ENCODE results near the gene C16orf92.
A peak's percentile ranks its signal among the peaks of the same experiment; 100 is the strongest.

The C16orf92 gene

DNA sequence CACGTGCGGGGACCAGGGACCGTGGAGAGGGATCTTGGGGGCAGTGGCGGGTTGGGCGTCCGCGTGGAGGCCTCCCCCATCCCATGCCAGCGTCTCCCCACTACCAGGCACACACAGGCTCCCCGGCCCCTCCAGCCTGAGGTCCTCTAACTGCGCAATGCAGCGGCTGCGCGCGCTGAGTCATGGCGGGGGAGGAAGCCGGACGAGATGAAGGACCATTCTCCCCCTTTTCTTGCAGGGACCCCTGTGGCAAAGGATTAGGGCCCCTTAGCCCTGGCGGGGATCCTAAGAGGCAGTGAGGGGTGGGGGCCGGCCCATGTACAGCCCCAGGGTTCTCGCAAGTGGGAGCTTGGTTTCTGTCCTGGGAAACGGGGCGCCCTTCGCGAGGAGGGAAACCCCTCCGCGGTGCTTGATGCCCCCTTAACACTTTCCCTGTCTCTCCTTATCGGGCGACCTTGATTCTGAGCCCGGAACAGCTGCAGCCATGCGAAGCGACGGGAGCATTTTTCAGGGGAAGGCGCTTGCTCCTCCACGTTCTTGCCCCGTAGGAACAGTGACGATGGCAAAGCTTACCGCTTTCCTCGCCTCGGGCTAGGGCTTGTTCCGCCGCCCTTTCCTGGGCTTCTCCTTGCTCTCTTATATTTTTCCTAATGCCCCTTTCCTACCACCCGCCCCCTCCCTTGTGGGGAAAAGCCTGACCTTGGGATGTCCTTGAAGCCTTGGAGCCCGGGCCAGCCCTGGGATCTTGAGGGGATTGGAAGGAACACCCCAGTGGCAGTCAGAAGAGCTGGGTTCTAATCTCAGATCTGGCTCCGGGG lies 43.2 kb downstream of the C16orf92 start:
- TF ChIP-seq, protein P1, sequence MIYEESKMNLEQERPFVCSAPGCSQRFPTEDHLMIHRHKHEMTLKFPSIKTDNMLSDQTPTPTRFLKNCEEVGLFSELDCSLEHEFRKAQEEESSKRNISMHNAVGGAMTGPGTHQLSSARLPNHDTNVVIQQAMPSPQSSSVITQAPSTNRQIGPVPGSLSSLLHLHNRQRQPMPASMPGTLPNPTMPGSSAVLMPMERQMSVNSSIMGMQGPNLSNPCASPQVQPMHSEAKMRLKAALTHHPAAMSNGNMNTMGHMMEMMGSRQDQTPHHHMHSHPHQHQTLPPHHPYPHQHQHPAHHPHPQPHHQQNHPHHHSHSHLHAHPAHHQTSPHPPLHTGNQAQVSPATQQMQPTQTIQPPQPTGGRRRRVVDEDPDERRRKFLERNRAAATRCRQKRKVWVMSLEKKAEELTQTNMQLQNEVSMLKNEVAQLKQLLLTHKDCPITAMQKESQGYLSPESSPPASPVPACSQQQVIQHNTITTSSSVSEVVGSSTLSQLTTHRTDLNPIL (CRISPR knock-in tag; IDR thresholded peaks at IDR 0.05; ENCODE audit: low read depth), result no peak
- TF ChIP-seq OSR1 (CRISPR knock-in tag; IDR thresholded peaks at IDR 0.05) (no peak), ZC3H10 (CRISPR knock-in tag; IDR thresholded peaks at IDR 0.05) (no peak), ZFP3 (CRISPR knock-in tag; IDR thresholded peaks at IDR 0.05) (no peak), ISL1 (CRISPR knock-in tag; IDR thresholded peaks at IDR 0.05) (no peak), TOX (CRISPR knock-in tag; IDR thresholded peaks at IDR 0.05; ENCODE audit: borderline replicate concordance) (no peak), ZNF8 (CRISPR knock-in tag; IDR thresholded peaks at IDR 0.05) (no peak)
- peak; percentile 41 for ATAC-seq

DNA sequence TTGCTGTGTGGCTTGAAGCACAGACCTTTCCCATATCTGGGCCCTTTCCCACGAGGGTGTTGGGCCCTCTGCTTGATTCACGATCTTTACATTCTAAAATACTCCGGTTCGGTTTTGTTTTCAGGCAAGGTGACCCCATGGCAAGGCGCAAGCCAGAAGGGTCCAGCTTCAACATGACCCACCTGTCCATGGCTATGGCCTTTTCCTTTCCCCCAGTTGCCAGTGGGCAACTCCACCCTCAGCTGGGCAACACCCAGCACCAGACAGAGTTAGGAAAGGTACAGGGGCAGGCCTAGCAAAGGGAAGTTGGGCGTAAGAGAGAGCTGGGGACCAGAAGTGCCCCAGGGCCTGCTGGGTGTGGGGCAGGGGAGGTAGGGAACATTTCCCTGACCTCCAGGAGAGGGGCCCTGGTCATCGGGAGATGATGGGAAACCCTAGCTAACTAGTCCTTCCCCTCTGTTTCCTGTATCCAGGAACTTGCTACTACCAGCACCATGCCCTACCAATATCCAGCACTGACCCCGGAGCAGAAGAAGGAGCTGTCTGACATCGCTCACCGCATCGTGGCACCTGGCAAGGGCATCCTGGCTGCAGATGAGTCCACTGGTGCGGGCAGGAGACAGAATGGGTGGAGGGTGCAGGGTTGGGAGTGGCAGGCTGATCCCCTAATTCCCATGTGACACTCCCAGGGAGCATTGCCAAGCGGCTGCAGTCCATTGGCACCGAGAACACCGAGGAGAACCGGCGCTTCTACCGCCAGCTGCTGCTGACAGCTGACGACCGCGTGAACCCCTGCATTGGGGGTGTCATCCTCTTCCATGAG lies 44.0 kb downstream of the C16orf92 start:
- no peak for ATAC-seq
- TF ChIP-seq RARB (CRISPR knock-in tag; IDR thresholded peaks at IDR 0.05), result no peak
- TF ChIP-seq, protein P2, sequence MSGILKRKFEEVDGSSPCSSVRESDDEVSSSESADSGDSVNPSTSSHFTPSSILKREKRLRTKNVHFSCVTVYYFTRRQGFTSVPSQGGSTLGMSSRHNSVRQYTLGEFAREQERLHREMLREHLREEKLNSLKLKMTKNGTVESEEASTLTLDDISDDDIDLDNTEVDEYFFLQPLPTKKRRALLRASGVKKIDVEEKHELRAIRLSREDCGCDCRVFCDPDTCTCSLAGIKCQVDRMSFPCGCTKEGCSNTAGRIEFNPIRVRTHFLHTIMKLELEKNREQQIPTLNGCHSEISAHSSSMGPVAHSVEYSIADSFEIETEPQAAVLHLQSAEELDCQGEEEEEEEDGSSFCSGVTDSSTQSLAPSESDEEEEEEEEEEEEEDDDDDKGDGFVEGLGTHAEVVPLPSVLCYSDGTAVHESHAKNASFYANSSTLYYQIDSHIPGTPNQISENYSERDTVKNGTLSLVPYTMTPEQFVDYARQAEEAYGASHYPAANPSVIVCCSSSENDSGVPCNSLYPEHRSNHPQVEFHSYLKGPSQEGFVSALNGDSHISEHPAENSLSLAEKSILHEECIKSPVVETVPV (CRISPR knock-in tag; IDR thresholded peaks at IDR 0.05), result no peak
- no peak for TF ChIP-seq POU6F1 (CRISPR knock-in tag; IDR thresholded peaks at IDR 0.05; ENCODE audit: borderline replicate concordance, low read depth)
- TF ChIP-seq ZC3H10 (CRISPR knock-in tag; IDR thresholded peaks at IDR 0.05), result no peak

GRCh38 chr16:30067584-30067916 lies 44.6 kb downstream of the C16orf92 start:
- no peak for TF ChIP-seq TCF4 (CRISPR knock-in tag; IDR thresholded peaks at IDR 0.05; ENCODE audit: borderline replicate concordance)
- no peak for TF ChIP-seq PATZ1 (CRISPR knock-in tag; IDR thresholded peaks at IDR 0.05; ENCODE audit: borderline replicate concordance)
- TF ChIP-seq ESRRG (CRISPR knock-in tag; IDR thresholded peaks at IDR 0.05), result no peak
- TF ChIP-seq ZNF70 (CRISPR knock-in tag; IDR thresholded peaks at IDR 0.05), result no peak
- TF ChIP-seq ZNF8 (CRISPR knock-in tag; IDR thresholded peaks at IDR 0.05), result no peak
- no peak for TF ChIP-seq ZC3H10 (CRISPR knock-in tag; IDR thresholded peaks at IDR 0.05)
- TF ChIP-seq ZFP3 (CRISPR knock-in tag; IDR thresholded peaks at IDR 0.05), result no peak
- TF ChIP-seq POU6F1 (CRISPR knock-in tag; IDR thresholded peaks at IDR 0.05; ENCODE audit: borderline replicate concordance, low read depth), result no peak
- TF ChIP-seq ISL1 (CRISPR knock-in tag; IDR thresholded peaks at IDR 0.05), result no peak
- TF ChIP-seq, protein P2 (CRISPR knock-in tag; IDR thresholded peaks at IDR 0.05), result no peak
- no peak for TF ChIP-seq TOX (CRISPR knock-in tag; IDR thresholded peaks at IDR 0.05; ENCODE audit: borderline replicate concordance)
- no peak for TF ChIP-seq PPARA (CRISPR knock-in tag; IDR thresholded peaks at IDR 0.05; ENCODE audit: borderline replicate concordance)
- TF ChIP-seq CSDC2 (CRISPR knock-in tag; IDR thresholded peaks at IDR 0.05), result no peak
- no peak for ATAC-seq
